AG09319 (cell line): ENCODE measurements around the gene PEX5.
"Not testable (repeated sequence)": the region's sequence is repeated elsewhere in the genome, so short reads cannot be mapped to it uniquely, and the experiment has no call there.

Source experiments
- DNase-seq: peaks from one replicate; pipeline ENCODE4 v3.0.0-alpha.2; 2010; ENCODE audit warnings: low read depth; ENCODE audit errors: extremely low read depth
- TF ChIP-seq, protein P1 (sequence below): IDR thresholded peaks from 2 replicates; pipeline ENCODE4 v1.5.1; 2011; ENCODE audit warnings: low read depth, mild to moderate bottlenecking, inconsistent platforms, low read length, moderate library complexity

Gene PEX5

DNA sequence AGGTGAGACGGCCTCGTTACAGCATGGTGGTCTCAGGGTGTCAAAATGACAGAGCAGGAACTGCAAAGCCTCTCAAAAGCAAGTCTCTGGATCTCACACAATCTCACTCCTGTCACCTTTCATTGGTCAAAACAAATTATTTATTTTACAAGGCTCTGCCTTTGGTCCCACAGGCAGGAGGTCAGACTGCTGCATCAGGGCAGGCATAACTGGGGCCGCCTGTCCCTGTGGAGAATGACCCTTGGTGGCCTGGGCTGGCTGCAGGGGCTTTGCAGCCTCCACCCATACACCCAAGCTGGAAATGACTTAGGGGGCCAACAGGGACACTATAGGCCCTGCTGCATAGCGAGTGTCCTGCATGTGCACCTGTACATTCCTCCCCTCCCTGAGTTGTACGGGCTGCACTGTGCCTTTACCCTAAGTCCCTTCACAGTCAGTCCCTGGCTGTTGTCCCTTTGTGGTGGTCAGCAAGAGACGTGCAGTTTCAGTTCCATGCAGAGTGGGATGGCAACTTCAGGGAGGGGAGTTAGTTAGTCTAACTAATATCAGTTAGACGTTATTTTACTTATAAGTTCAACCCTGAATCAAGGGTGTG is 28.1 kb downstream of the PEX5 start:
- DNase-seq, result no peak
- TF ChIP-seq, protein P1, sequence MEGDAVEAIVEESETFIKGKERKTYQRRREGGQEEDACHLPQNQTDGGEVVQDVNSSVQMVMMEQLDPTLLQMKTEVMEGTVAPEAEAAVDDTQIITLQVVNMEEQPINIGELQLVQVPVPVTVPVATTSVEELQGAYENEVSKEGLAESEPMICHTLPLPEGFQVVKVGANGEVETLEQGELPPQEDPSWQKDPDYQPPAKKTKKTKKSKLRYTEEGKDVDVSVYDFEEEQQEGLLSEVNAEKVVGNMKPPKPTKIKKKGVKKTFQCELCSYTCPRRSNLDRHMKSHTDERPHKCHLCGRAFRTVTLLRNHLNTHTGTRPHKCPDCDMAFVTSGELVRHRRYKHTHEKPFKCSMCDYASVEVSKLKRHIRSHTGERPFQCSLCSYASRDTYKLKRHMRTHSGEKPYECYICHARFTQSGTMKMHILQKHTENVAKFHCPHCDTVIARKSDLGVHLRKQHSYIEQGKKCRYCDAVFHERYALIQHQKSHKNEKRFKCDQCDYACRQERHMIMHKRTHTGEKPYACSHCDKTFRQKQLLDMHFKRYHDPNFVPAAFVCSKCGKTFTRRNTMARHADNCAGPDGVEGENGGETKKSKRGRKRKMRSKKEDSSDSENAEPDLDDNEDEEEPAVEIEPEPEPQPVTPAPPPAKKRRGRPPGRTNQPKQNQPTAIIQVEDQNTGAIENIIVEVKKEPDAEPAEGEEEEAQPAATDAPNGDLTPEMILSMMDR, result no peak

DNA sequence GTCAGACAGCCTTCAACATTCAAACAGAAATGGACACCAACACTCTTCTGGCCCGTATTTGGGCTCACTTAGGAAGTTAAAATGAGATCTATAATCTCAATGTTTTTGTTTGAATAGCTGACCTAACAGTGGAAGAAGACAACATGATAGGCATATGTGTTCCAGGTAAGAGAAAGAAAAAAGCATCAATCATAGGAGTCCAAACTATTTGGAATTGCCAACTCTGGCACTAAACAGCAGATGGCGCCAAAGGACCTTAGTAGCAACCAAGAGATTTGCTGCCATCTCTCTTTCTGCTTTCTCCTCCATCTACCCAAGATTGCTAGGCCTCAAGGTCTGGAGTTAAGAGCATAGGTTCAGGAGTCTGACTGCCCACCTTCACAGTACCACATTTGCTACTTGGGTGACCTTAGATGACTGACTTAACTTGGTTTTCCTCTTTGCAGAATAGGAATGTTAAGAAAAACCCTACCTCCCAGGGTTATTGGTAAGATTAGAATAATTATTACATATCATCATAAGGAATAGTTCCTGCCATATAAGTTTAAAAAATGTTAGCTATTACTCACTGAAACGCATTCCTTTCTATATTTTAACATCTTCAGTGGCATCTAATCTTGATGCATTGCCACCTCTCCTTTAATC is 30.2 kb downstream of the PEX5 start:
- peak; percentile 51 for DNase-seq
- TF ChIP-seq, protein P1, result peak; percentile 91

DNA sequence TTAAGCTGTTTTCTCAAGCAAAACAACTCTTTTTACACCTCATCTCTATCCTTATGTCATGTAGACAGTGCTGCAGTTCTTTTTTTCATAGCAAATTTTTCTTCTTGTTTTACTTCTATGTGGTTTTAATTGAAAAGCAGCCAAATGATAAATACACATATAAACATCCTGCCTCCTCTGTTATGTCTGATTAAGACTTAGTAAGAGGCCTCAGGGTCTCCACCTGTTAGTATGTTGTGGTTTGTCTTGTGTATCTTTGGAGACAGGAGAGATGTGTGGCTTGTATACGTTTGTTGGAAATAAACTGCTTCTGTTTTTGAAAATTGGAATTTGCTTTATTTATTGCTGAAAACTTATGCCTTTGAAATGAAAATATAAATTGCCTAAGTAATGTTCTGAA is 32.0 kb downstream of the PEX5 start:
- DNase-seq, result no peak
- TF ChIP-seq, protein P1, result no peak

DNA sequence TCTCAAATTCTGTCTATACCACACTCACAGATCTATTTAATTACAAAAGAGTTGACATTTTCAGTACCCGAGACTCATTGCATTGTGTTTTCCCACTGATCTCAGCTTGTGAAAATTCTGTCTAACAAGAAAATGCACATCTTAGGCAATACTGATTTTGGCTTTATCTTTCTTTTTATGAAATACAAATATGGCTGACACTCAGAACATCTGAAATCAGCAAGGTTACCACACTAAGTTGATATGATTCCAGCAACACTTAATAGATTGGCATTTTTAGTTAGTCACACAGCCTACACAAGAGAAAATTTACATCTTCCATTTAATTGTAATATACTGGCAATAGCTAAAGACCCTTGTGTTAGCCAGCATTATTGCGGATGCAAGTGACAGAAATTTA is 40.3 kb downstream of the PEX5 start:
- TF ChIP-seq, protein P1, result no peak
- no peak for DNase-seq

DNA sequence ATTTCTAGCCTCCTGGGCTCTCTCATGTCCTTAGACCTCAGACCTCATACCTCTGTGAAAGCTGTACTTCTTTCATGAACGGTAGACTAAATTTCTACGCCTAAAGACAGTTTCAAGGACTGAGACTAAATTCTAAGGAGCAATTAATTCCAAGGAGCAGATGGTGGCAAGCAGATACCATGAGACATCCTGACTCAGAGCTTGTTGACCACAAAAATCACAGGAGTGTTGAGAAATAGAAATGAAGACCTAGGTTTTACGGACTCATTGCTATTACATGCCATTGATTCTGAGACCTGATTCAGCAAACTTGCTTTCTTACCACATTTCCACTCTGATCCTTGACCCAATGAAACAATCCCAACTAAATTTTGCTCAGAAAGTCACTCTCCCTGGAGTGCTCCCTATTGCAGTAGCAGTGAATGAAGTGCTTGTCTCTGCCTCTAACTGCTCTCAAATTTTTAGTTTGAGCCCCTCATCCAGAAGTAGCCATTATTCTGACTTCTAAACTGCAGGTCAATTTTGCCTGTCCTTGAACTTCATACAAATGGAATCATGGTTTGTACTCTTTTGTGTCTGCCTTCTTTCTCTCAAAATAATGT is 52.0 kb downstream of the PEX5 start:
- no peak for DNase-seq
- TF ChIP-seq, protein P1, result no peak

DNA sequence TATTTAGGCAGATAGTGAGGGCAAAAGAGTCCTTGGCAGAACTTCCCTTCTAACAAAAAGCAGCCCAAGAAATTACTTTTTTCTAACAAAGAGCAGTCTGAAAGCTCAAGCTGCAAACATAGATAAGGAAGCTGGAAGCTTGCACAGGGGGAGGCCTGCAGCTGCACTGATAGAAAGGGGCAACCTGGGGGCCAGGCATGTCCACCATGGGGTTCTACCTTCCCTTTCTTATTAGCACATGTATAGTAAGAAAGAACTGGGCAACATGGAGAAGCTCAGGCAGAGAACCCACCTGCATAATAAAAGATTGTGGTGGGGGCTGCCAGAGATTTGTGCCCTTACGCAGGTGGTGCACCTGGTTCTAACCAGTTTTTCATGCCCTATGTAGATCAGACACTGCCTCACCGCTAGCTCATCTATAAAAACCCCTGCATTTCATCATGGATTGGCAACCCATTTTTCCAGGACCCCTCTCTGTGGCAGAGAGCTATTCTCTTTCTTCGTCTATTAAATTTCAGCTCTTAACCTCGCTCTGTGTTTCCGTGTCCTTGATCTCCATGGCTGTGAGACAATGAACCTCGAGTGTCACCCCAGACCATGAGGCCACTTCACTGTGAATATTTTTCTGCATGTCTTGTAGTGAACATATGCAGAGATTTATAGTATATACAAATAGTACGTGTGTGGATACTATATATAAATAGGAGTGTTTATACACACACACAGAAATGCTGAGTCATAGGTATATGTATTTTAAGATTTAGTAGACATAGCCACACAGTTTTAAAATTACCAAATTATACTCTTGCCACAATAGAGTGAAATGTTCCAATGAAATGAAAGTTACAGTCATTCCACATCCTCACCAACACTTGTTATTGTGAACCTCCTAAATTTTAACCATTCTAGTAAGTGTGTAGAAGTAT is 53.0 kb downstream of the PEX5 start:
- DNase-seq, result no peak

DNA sequence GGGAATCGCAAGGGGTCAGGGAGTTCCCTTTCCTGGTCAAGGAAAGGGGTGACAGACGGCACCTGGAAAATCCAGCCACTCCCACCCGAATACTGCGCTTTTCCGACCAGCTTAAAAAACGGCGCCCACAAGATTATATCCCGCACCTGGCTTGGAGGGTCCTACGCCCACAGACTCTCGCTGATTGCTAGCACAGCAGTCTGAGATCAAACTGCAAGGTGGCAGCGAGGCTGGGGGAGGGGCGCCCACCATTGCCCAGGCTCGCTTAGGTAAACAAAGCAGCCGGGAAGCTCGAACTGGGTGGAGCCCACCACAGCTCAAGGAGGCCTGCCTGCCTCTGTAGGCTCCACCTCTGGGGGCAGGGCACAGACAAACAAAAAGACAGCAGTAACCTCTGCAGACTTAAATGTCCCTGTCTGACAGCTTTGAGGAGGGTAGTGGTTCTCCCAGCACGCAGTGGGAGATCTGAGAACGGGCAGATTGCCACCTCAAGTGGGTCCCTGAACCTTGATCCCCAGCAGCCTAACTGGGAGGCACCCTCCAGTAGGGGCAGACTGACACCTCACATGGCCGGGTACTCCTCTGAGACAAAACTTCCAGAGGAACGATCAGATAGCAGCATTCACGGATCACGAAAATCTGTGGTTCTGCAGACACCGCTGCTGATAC is 62.0 kb downstream of the PEX5 start:
- DNase-seq, result not testable (repeated sequence)

More for the DNA sequence above, 53.0 kb downstream of the PEX5 start:
- TF ChIP-seq, protein P1, result no peak
